Activated naive CD4-positive, alpha-beta T cell treated with anti-CD3 and anti-CD28 coated beads for 36 hours (primary cell): ENCODE data around the gene VILL. TPM values are rescaled to one million over a fixed set of nuclear protein-coding genes. Genes with fewer than 3 reads are reported as not detected.
"Not testable (repeated sequence)": the region's sequence is repeated elsewhere in the genome, so short reads cannot be mapped to it uniquely, and the experiment has no call there.

ENCODE experiments used
- CTCF ChIA-PET: fragments of 350-600 bp; sonication (Branson Sonifier 250); formaldehyde crosslinking; loops from one replicate; lab custom pipeline; 2021; ENCODE audit warnings: antibody characterized with exemption; lab: Charles Lee
- DNase-seq: peaks from one replicate; pipeline ENCODE4 v3.0.0-alpha.2; 2020
- H3K27ac Mint-ChIP-seq: one replicate; pipeline ENCODE4 v1.8.0; 2021; ENCODE audit warnings: mild to moderate bottlenecking, mixed read lengths
- H3K27me3 Mint-ChIP-seq: one replicate; pipeline ENCODE4 v1.8.0; 2021; ENCODE audit warnings: low read depth, mixed read lengths
- H3K36me3 Mint-ChIP-seq: one replicate; pipeline ENCODE4 v1.8.0; 2021; ENCODE audit warnings: low read depth, mixed read lengths
- H3K4me1 Mint-ChIP-seq: one replicate; pipeline ENCODE4 v1.8.0; 2021; ENCODE audit warnings: low read depth, mixed read lengths
- H3K4me3 Mint-ChIP-seq: one replicate; pipeline ENCODE4 v1.8.0; 2021; ENCODE audit warnings: mild to moderate bottlenecking, moderate library complexity, mixed read lengths
- H3K9me3 Mint-ChIP-seq: one replicate; pipeline ENCODE4 v1.8.0; 2021; ENCODE audit warnings: mixed read lengths
- intact Hi-C: fragments of 100-400 bp; cut with micrococcal nuclease; formaldehyde crosslinking; loops from one replicate; pipeline ENCODE4 v1.15.1; 2023
- total RNA-seq, 2 experiments: library from RNA; stranded (reverse); gene quantifications; one replicate each; pipeline ENCODE4 v1.2.3, GENCODE V29; 2021

VILL gene
- total RNA-seq, 2 experiments from 2014 or later = 13.7 to 14.2 TPM

DNA sequence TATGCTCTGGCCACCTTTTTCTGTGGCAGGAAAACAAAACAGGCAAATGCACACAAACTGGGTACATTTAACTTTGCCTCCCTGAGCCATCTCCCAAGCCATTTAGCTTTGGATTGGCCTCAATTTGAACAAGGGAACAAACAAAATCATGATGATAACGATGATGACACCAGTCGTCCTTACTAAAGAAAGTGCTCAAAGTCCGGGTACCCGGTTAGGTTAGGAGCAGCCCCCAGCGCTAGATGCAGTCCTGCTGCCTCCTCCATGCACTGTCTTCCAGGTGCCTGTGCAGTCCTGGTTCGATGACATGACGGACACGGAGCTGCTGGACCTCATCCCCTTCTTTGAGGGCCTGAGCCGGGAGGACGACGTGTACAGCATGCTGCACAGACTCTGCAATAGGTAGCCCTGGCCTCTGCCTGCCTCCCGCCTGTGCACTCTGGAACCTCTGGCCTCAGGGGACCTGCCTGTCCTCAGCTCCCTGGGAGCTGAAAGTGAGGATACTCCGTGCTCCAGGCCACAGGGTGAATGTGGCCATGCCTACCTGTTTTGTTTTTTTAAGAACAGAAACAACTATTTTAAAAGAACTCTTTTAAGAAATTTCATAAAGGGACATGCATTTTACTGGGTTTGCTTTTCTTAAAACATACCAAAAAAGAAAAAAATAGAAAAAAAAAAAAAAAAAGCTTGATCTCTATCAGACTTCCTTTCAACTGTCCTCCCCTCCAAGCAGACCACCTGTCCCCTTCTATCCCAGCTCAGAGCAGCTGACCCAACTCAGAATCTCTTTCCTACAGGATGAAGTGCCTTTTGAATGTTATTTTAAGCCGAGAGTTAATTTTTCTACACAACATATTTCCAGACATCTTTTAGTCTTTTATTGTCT is 9.9 kb upstream of the VILL start:
- H3K4me1 Mint-ChIP-seq = no peaks in the 10 kb centered on the region
- no peak for DNase-seq
- no peaks in the 10 kb centered on the region for H3K36me3 Mint-ChIP-seq
- H3K27me3 Mint-ChIP-seq = no peaks in the 10 kb centered on the region
- CTCF ChIA-PET = interaction anchor here (0.5 to 1.4 kb wide), 5 partner anchors 13 to 138 kb away, joined by 3 read pairs; no protein-coding TSS in a partner anchor
- intact Hi-C loops = no loop called here
- no peak overlapping the region for H3K27ac Mint-ChIP-seq
- no peaks in the 10 kb centered on the region for H3K9me3 Mint-ChIP-seq
- no peak overlapping the region for H3K4me3 Mint-ChIP-seq

DNA sequence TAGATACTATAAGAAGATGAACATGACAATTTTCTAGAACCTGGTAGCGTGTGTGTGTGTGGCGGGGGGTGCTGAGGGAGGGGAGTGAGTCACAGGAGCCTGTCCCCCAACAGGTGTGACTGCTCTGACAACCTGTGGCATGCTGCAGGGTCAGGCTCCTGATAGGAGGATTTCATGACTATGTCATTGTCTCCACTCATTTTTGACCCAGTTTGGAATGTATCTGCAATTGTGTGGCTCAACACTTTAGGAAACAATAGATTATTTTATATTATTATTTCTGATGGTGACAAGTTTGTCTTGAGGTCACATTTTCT is 9.3 kb upstream of the VILL start:
- Mint-ChIP-seq H3K4me1 (no peaks in the 10 kb centered on the region), H3K27me3 (no peaks in the 10 kb centered on the region), H3K9me3 (no peaks in the 10 kb centered on the region), H3K36me3 (no peaks in the 10 kb centered on the region), H3K4me3 (no peak overlapping the region), H3K27ac (no peak overlapping the region)
- DNase-seq = no peak
- CTCF ChIA-PET = no interaction called here
- intact Hi-C loops = no loop called here

- Mint-ChIP-seq H3K27me3 (no peaks in the 10 kb centered on the region), H3K9me3 (no peaks in the 10 kb centered on the region), H3K36me3 (no peaks in the 10 kb centered on the region), H3K4me1 (no peaks in the 10 kb centered on the region), H3K27ac (no peak overlapping the region), H3K4me3 (no peak overlapping the region)
- CTCF ChIA-PET = interaction anchor here (1.0 to 4.6 kb wide), 2 partner anchors 8 to 27 kb away, joined by 3 to 22 read pairs; no protein-coding TSS in a partner anchor
- no peak for DNase-seq
- intact Hi-C loops = no loop called here
Observed at GRCh38 chr3:37982331-37982730, 8.3 kb upstream of the VILL start.

DNA sequence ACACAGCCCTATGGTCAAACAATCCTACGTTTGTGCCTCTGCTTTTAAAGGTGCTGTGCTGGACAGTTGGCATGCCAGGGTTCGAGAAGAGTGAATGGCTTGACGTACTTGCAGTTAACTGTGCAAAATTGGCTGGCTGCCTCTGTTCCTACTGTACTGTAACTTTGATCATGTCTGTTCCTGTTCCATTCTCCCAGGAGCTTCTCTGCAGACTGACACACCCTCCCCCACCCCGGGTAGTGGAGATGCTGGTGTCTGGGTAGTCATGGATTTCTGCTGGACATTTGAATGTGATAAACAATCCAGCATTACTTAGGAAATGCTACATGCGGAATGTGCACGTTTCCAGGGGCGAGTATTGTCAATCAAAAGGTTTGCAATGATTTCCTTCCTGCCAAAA is 6.5 kb upstream of the VILL start:
- H3K4me1 Mint-ChIP-seq = no peaks in the 10 kb centered on the region
- no peaks in the 10 kb centered on the region for H3K9me3 Mint-ChIP-seq
- DNase-seq = no peak
- H3K36me3 Mint-ChIP-seq = no peaks in the 10 kb centered on the region
- no peaks in the 10 kb centered on the region for H3K27me3 Mint-ChIP-seq
- no peak overlapping the region for H3K27ac Mint-ChIP-seq
- CTCF ChIA-PET = interaction anchor here (4.6 kb wide), 1 partner anchor 9 kb away, joined by 22 read pairs; no protein-coding TSS in a partner anchor
- H3K4me3 Mint-ChIP-seq = no peak overlapping the region
- intact Hi-C loops = no loop called here

DNA sequence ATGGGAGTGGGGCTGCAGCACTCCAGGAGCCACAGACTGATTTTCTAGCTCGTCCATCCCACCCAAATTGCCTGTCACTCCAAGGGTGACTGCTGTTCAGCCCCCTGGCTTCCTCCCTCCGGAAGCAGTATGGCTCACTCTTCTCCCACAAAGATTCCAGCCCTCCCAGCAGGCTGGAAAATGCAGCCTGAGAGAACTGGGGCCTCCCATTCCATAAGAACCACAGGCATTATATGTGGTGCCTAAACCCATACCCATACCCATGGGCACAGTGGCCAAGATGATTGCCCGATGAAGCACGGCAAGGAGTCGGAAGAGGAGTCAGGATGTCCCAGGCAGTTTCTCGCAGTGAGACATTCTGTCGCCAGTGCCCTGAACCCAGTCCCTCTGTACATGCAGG is 6.0 kb upstream of the VILL start:
- H3K27me3 Mint-ChIP-seq = no peaks in the 10 kb centered on the region
- DNase-seq = no peak
- H3K36me3 Mint-ChIP-seq = no peaks in the 10 kb centered on the region
- H3K27ac Mint-ChIP-seq = no peak overlapping the region
- intact Hi-C loops = no loop called here
- no peaks in the 10 kb centered on the region for H3K9me3 Mint-ChIP-seq
- no peak overlapping the region for H3K4me3 Mint-ChIP-seq
- CTCF ChIA-PET = interaction anchor here (0.6 to 4.6 kb wide), 2 partner anchors 10 to 957 kb away, joined by 3 to 22 read pairs; no protein-coding TSS in a partner anchor
- no peaks in the 10 kb centered on the region for H3K4me1 Mint-ChIP-seq

DNA sequence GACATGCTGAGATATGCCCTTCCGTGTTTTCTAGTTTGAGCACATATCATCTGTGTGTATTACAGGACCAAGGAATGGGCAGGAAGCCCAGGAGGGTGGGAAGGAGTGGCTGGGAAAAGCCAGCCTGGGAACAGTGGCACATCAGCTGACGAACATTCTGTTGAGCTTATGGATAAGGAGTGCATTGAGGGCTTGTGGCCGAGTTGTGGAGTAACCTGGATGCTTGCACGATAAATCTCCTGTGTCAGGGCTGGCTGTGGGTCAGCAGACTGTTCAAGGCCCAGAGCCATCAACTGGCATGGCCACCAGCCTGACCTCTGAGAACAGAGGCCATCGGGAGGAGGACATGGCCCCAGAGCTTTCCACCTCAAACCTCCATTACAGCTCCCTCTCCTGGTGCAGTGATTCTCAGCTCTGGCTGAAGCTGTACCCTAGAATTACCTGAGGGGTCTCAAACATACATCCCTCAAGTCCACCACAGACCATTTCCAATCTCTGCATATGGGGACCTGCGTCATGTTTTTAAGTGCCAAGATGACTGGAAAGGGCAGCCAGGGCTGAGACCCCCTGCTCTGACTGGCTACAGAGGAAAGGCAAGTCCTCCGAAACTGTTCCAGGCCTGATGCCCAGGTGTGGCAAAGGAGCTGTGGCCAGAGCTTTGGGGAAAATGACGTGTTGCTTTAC is 4.8 kb upstream of the VILL start:
- no peaks in the 10 kb centered on the region for H3K27me3 Mint-ChIP-seq
- H3K36me3 Mint-ChIP-seq = no peaks in the 10 kb centered on the region
- no peak overlapping the region for H3K27ac Mint-ChIP-seq
- H3K4me1 Mint-ChIP-seq = no peaks in the 10 kb centered on the region
- H3K4me3 Mint-ChIP-seq = no peak overlapping the region
- CTCF ChIA-PET = interaction anchor here (1.1 to 4.6 kb wide), 4 partner anchors 11 to 18 kb away, joined by 3 to 22 read pairs (median 4); no protein-coding TSS in a partner anchor
- no peak for DNase-seq
- H3K9me3 Mint-ChIP-seq = no peaks in the 10 kb centered on the region
- intact Hi-C loops = no loop called here

DNA sequence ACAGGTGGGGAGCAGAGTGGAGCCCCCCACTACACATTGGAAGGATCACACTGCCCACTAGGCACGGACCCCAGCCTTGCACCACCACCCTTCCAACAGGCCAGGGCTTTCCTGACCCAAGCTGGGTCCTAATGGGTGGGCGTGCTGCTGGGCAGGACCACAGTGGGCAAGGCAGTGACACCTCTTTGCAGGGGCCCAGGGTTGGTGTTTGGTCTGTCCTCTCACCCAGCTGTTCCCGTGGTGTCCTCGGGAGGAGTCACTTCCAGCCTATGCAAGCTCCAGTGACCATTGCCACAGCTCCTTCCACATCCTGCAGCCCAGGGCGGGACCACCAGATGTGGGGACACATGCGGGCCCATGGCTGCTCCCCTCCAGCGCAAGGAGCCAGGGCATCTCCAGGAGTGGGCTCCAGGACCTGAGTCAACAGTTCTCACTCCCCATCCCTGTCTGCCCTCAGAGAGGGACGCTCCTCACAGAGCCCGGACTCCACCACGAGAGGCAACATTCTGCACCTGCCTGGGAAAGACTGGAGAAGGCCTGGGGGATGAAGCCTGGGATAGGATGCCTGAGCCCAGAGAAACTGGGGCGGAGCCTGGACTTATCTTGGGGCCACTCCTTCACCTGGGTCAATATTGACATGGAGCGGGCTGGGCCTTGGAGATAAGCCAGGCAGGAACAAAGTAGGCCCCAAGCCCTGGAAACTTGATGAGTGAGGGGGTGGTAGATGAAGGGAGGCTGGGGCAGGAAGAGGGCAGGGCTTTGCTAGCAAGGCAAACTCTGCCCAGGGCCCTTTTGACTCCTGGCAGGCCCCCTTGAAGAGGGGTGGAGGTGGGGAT is 3.9 kb upstream of the VILL start:
- DNase-seq = no peak
- intact Hi-C loops = no loop called here
- H3K36me3 Mint-ChIP-seq = no peaks in the 10 kb centered on the region
- H3K27ac Mint-ChIP-seq = no peak overlapping the region
- no peak overlapping the region for H3K4me3 Mint-ChIP-seq
- H3K9me3 Mint-ChIP-seq = no peaks in the 10 kb centered on the region
- no peaks in the 10 kb centered on the region for H3K27me3 Mint-ChIP-seq
- CTCF ChIA-PET = interaction anchor here (1.1 to 4.6 kb wide), 3 partner anchors 10 to 19 kb away, joined by 3 to 22 read pairs (median 4); no protein-coding TSS in a partner anchor
- no peaks in the 10 kb centered on the region for H3K4me1 Mint-ChIP-seq

DNA sequence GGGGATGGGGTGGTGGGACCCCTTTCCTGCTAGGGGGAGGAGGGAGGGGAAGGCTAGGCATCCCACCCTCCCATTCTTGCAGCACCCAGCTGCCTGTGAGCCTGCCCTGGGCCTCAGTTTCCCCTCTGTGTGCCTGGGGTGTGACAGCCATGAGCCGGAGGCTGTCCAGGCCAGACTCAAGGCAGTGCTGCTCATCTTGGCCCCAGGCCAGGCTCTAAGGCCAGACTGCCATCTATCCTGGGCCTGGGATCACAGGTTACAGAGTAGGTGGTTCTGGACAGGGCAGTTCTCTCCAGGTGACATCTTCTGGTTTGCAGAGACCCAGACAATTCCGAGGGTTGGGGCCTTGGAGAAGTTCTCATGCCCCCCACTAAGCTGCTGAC is 3.3 kb upstream of the VILL start:
- Mint-ChIP-seq H3K9me3 (no peaks in the 10 kb centered on the region), H3K27me3 (no peaks in the 10 kb centered on the region), H3K4me1 (no peaks in the 10 kb centered on the region), H3K36me3 (no peaks in the 10 kb centered on the region), H3K4me3 (no peak overlapping the region), H3K27ac (no peak overlapping the region)
- CTCF ChIA-PET = no interaction called here
- intact Hi-C loops = no loop called here
- no peak for DNase-seq

DNA sequence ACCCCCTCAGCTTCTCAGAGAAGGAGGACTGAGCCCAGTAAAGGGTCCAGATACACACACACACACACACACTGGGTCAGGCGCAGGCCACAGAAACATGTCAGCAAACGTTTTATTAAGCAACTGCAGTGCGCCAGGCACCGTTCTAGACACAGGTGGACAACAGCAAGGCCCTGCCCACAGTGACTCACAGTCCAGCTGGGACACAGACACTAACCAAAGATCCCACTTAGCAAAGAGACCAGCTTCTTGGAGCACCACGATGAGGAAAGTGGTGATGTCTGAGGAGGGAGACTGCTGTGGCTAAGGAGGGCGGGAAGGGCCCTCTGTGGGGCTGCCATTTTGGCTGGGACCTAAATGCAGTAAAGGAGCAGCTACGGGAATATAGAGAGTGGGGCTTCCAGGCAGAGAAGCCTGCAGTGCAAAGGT is 2.8 kb upstream of the VILL start:
- Mint-ChIP-seq H3K27ac (no peak overlapping the region), H3K9me3 (no peaks in the 10 kb centered on the region), H3K4me3 (no peak overlapping the region), H3K27me3 (no peaks in the 10 kb centered on the region), H3K4me1 (no peaks in the 10 kb centered on the region), H3K36me3 (no peaks in the 10 kb centered on the region)
- no peak for DNase-seq
- CTCF ChIA-PET = no interaction called here
- intact Hi-C loops = no loop called here

GRCh38 chr3:37988376-37988775 is 2.2 kb upstream of the VILL start:
- intact Hi-C loops, H3K4me1 Mint-ChIP-seq, DNase-seq, H3K27me3 Mint-ChIP-seq, H3K4me3 Mint-ChIP-seq, H3K27ac Mint-ChIP-seq, H3K9me3 Mint-ChIP-seq, CTCF ChIA-PET, H3K36me3 Mint-ChIP-seq: not testable (repeated sequence)

GRCh38 chr3:37988931-37989525 is 1.6 kb upstream of the VILL start:
- DNase-seq = no peak
- CTCF ChIA-PET = no interaction called here
- Mint-ChIP-seq H3K27ac (no peak overlapping the region), H3K9me3 (no peaks in the 10 kb centered on the region), H3K4me3 (no peak overlapping the region), H3K4me1 (peaks cover 6% of the 10 kb centered on the region), H3K36me3 (no peaks in the 10 kb centered on the region), H3K27me3 (no peaks in the 10 kb centered on the region)
- intact Hi-C loops = no loop called here
